Activated naive CD8-positive, alpha-beta T cell treated with anti-CD3 and anti-CD28 coated beads, Interleukin-2, amount 10 ng/mL, durations not matched to agents 7 days and 5 days (primary cell): ENCODE data around the gene CPE. TPM values are rescaled to one million over a fixed set of nuclear protein-coding genes. Genes with fewer than 3 reads are reported as not detected.

ENCODE experiments used
- ATAC-seq: fragments of 150-1000 bp; cut with Tn5 transposase; one replicate; pipeline ENCODE4 v1.10.0; 2021; ENCODE audit warnings: low read depth, moderate library complexity
- POLR2A ChIA-PET: fragments of 350-600 bp; sonication (Branson Sonifier 250); formaldehyde crosslinking; loops from one replicate; lab custom pipeline; 2021; ENCODE audit warnings: antibody characterized with exemption; lab: Charles Lee
- DNase-seq: peaks from one replicate; pipeline ENCODE4 v3.0.0; 2021
- H3K27ac Mint-ChIP-seq: one replicate; pipeline ENCODE4 v1.8.0; 2022; ENCODE audit warnings: mild to moderate bottlenecking, mixed read lengths
- H3K27me3 Mint-ChIP-seq: one replicate; pipeline ENCODE4 v1.8.0; 2022; ENCODE audit warnings: mild to moderate bottlenecking, moderate library complexity, mixed read lengths
- H3K36me3 Mint-ChIP-seq: one replicate; pipeline ENCODE4 v1.8.0; 2021; ENCODE audit warnings: mild to moderate bottlenecking, mixed read lengths
- H3K4me1 Mint-ChIP-seq: one replicate; pipeline ENCODE4 v1.8.0; 2021; ENCODE audit warnings: mixed read lengths
- H3K4me3 Mint-ChIP-seq: one replicate; pipeline ENCODE4 v1.8.0; 2022; ENCODE audit warnings: mild to moderate bottlenecking, moderate library complexity, mixed read lengths
- H3K9me3 Mint-ChIP-seq: one replicate; pipeline ENCODE4 v1.8.0; 2021; ENCODE audit warnings: mixed read lengths
- microRNA-seq: library from miRNA; unstranded; fragments of <30 nt; microRNA quantifications from one replicate; pipeline ENCODE4 v1.2.0, GENCODE V29; 2022
- total RNA-seq, 2 experiments: library from RNA; stranded (reverse); gene quantifications; one replicate each; pipeline ENCODE4 v1.2.3, GENCODE V29; 2021

CPE gene
- total RNA-seq, 2 experiments from 2014 or later = not detected

GRCh38 chr4:165520086-165520485 lies 141.3 kb downstream of the CPE start:
- POLR2A ChIA-PET = no interaction called here
- H3K36me3 Mint-ChIP-seq = no peaks in the 10 kb centered on the region
- peaks cover 2% of the 10 kb centered on the region for H3K4me1 Mint-ChIP-seq
- ATAC-seq (no peak), DNase-seq (no peak)
- peaks cover 2% of the 10 kb centered on the region for H3K27me3 Mint-ChIP-seq
- H3K27ac Mint-ChIP-seq = no peak overlapping the region
- H3K9me3 Mint-ChIP-seq = no peaks in the 10 kb centered on the region
- no peak overlapping the region for H3K4me3 Mint-ChIP-seq

- no peak overlapping the region for H3K27ac Mint-ChIP-seq
- no peaks in the 10 kb centered on the region for H3K9me3 Mint-ChIP-seq
- POLR2A ChIA-PET = no interaction called here
- peaks cover 6% of the 10 kb centered on the region for H3K27me3 Mint-ChIP-seq
- no peak for DNase-seq
- no peaks in the 10 kb centered on the region for H3K36me3 Mint-ChIP-seq
- H3K4me1 Mint-ChIP-seq = peaks cover 2% of the 10 kb centered on the region
- no peak overlapping the region for H3K4me3 Mint-ChIP-seq
- no peak for ATAC-seq
Measured at GRCh38 chr4:165522050-165522449, 143.2 kb downstream of the CPE start.

GRCh38 chr4:165524532-165525190 lies 145.9 kb downstream of the CPE start:
- Mint-ChIP-seq H3K36me3 (no peaks in the 10 kb centered on the region), H3K4me3 (no peak overlapping the region), H3K4me1 (peaks cover 2% of the 10 kb centered on the region), H3K9me3 (no peaks in the 10 kb centered on the region), H3K27me3 (peaks cover 7% of the 10 kb centered on the region), H3K27ac (no peak overlapping the region)
- POLR2A ChIA-PET = no interaction called here
- ATAC-seq (no peak), DNase-seq (no peak)

GRCh38 chr4:165532976-165533375 lies 154.2 kb downstream of the CPE start:
- DNase-seq = no peak
- Mint-ChIP-seq H3K9me3 (no peaks in the 10 kb centered on the region), H3K27me3 (peaks cover 2% of the 10 kb centered on the region), H3K4me3 (no peak overlapping the region), H3K27ac (no peak overlapping the region), H3K4me1 (no peaks in the 10 kb centered on the region), H3K36me3 (no peaks in the 10 kb centered on the region)
- no peak for ATAC-seq
- POLR2A ChIA-PET = no interaction called here

GRCh38 chr4:165537028-165537648 lies 158.3 kb downstream of the CPE start:
- no peak for ATAC-seq
- no peak overlapping the region for H3K27ac Mint-ChIP-seq
- POLR2A ChIA-PET = no interaction called here

GRCh38 chr4:165539801-165540200 lies 161.0 kb downstream of the CPE start:
- no peaks in the 10 kb centered on the region for H3K9me3 Mint-ChIP-seq
- H3K36me3 Mint-ChIP-seq = no peaks in the 10 kb centered on the region
- ATAC-seq = no peak
- POLR2A ChIA-PET = interaction anchor here (0.7 kb wide), 1 partner anchor 9 kb away, joined by 3 read pairs; no protein-coding TSS in a partner anchor
- H3K4me3 Mint-ChIP-seq = no peak overlapping the region
- peaks cover 2% of the 10 kb centered on the region for H3K27me3 Mint-ChIP-seq
- no peak overlapping the region for H3K27ac Mint-ChIP-seq
- DNase-seq = no peak
- H3K4me1 Mint-ChIP-seq = no peaks in the 10 kb centered on the region

More at GRCh38 chr4:165537028-165537648, 158.3 kb downstream of the CPE start:
- Mint-ChIP-seq H3K4me1 (no peaks in the 10 kb centered on the region), H3K9me3 (no peaks in the 10 kb centered on the region), H3K36me3 (no peaks in the 10 kb centered on the region), H3K27me3 (peaks cover 2% of the 10 kb centered on the region), H3K4me3 (no peak overlapping the region)
- DNase-seq = no peak

- Mint-ChIP-seq H3K4me3 (no peak overlapping the region), H3K36me3 (no peaks in the 10 kb centered on the region), H3K9me3 (no peaks in the 10 kb centered on the region), H3K4me1 (no peaks in the 10 kb centered on the region), H3K27ac (no peak overlapping the region), H3K27me3 (peaks cover 2% of the 10 kb centered on the region)
- peak; percentile 29 for DNase-seq
- ATAC-seq = peak; percentile 20
- POLR2A ChIA-PET = interaction anchor here (0.7 kb wide), 1 partner anchor 8 kb away, joined by 3 read pairs; no protein-coding TSS in a partner anchor
Measured at GRCh38 chr4:165540206-165540830, 161.5 kb downstream of the CPE start.

GRCh38 chr4:165541851-165542459 lies 163.1 kb downstream of the CPE start:
- Mint-ChIP-seq H3K36me3 (no peaks in the 10 kb centered on the region), H3K4me1 (no peaks in the 10 kb centered on the region), H3K9me3 (no peaks in the 10 kb centered on the region), H3K27me3 (no peaks in the 10 kb centered on the region), H3K4me3 (no peak overlapping the region), H3K27ac (no peak overlapping the region)
- DNase-seq (no peak), ATAC-seq (peak; percentile 79)
- POLR2A ChIA-PET = no interaction called here

GRCh38 chr4:165542476-165542875 lies 163.7 kb downstream of the CPE start:
- POLR2A ChIA-PET = no interaction called here
- no peaks in the 10 kb centered on the region for H3K27me3 Mint-ChIP-seq

More at GRCh38 chr4:165542476-165542875, 163.7 kb downstream of the CPE start:
- no peak for DNase-seq
- no peaks in the 10 kb centered on the region for H3K9me3 Mint-ChIP-seq
- H3K4me3 Mint-ChIP-seq = no peak overlapping the region
- no peaks in the 10 kb centered on the region for H3K36me3 Mint-ChIP-seq
- no peak for ATAC-seq
- no peaks in the 10 kb centered on the region for H3K4me1 Mint-ChIP-seq
- no peak overlapping the region for H3K27ac Mint-ChIP-seq

Small RNA genes lying within 50 kb of the gene (microRNA-seq; reads per million reads assigned to microRNA genes)
- not detected for gene MIR578

Other genes with a start within 250 kb of the CPE start
- gene KLHL2, start 171.4 kb upstream of the CPE start, total RNA-seq = 10 to 100 TPM; 35.8 to 37.7 TPM
- gene MSMO1, start 51.3 kb upstream of the CPE start, total RNA-seq = 10 to 100 TPM; 42.3 to 47.4 TPM